Activated CD8-positive, alpha-beta T cell treated with anti-CD3 and anti-CD28 coated beads, Interleukin-2, amount 10 ng/mL, durations not matched to agents 7 days and 5 days (primary cell): ENCODE measurements around the gene PCMTD2. TPM values are rescaled to one million over a fixed set of nuclear protein-coding genes. Genes with fewer than 3 reads are reported as not detected.

Source experiments
- ATAC-seq: fragments of 150-1000 bp; cut with Tn5 transposase; one replicate; pipeline ENCODE4 v1.10.0; 2021; ENCODE audit warnings: moderate library complexity
- CTCF ChIA-PET: fragments of 350-600 bp; sonication (Branson Sonifier 250); formaldehyde crosslinking; loops from one replicate; lab custom pipeline; 2021; ENCODE audit warnings: antibody characterized with exemption; lab: Charles Lee
- POLR2A ChIA-PET: fragments of 350-600 bp; sonication (Branson Sonifier 250); formaldehyde crosslinking; loops from one replicate; lab custom pipeline; 2021; ENCODE audit warnings: antibody characterized with exemption; lab: Charles Lee
- DNase-seq: peaks from one replicate; pipeline ENCODE4 v3.0.0-alpha.2; 2020
- H3K27ac Mint-ChIP-seq: one replicate; pipeline ENCODE4 v1.8.0; 2021; ENCODE audit warnings: mild to moderate bottlenecking, mixed read lengths
- H3K27me3 Mint-ChIP-seq: one replicate; pipeline ENCODE4 v1.8.0; 2021; ENCODE audit warnings: low read depth, mixed read lengths
- H3K36me3 Mint-ChIP-seq: one replicate; pipeline ENCODE4 v1.8.0; 2021; ENCODE audit warnings: low read depth, mixed read lengths
- H3K4me1 Mint-ChIP-seq: one replicate; pipeline ENCODE4 v1.8.0; 2021; ENCODE audit warnings: low read depth, mixed read lengths
- H3K4me3 Mint-ChIP-seq: one replicate; pipeline ENCODE4 v1.8.0; 2021; ENCODE audit warnings: mild to moderate bottlenecking, mixed read lengths
- H3K9me3 Mint-ChIP-seq: one replicate; pipeline ENCODE4 v1.8.0; 2022; ENCODE audit warnings: mixed read lengths; ENCODE audit not compliant: insufficient read depth
- total RNA-seq, 2 experiments: library from RNA; stranded (reverse); gene quantifications; one replicate each; pipeline ENCODE4 v1.2.3, GENCODE V29; 2021

PCMTD2 gene
- total RNA-seq, 2 experiments from 2014 or later = 32.0 to 33.2 TPM

- H3K9me3 Mint-ChIP-seq = no peaks in the 10 kb centered on the region
- ChIA-PET POLR2A (interaction anchor here (0.7 kb wide), 1 partner anchor 13 kb away, joined by 4 read pairs; no protein-coding TSS in a partner anchor), CTCF (interaction anchor here (2.0 kb wide), 1 partner anchor 14 kb away, joined by 5 read pairs; no protein-coding TSS in a partner anchor)
- H3K4me3 Mint-ChIP-seq = no peak overlapping the region
- no peaks in the 10 kb centered on the region for H3K27me3 Mint-ChIP-seq
- no peak for DNase-seq
- no peaks in the 10 kb centered on the region for H3K36me3 Mint-ChIP-seq
- peaks cover 2% of the 10 kb centered on the region for H3K4me1 Mint-ChIP-seq
- no peak overlapping the region for H3K27ac Mint-ChIP-seq
- no peak for ATAC-seq
These were observed 12.6 kb upstream of the PCMTD2 start for GRCh38 chr20:64242797-64243475.

- Mint-ChIP-seq H3K27ac (no peak overlapping the region), H3K9me3 (no peaks in the 10 kb centered on the region), H3K36me3 (no peaks in the 10 kb centered on the region), H3K4me1 (peaks cover 2% of the 10 kb centered on the region), H3K27me3 (no peaks in the 10 kb centered on the region), H3K4me3 (no peak overlapping the region)
- ChIA-PET CTCF (no interaction called here), POLR2A (no interaction called here)
- no peak for ATAC-seq
- DNase-seq = no peak
These were observed 11.2 kb upstream of the PCMTD2 start for GRCh38 chr20:64244281-64244805.

- no peak for ATAC-seq
- peaks cover 3% of the 10 kb centered on the region for H3K27me3 Mint-ChIP-seq
- no peaks in the 10 kb centered on the region for H3K9me3 Mint-ChIP-seq
- POLR2A ChIA-PET = no interaction called here
- H3K36me3 Mint-ChIP-seq = no peaks in the 10 kb centered on the region
- CTCF ChIA-PET = no interaction called here
- DNase-seq = no peak
- H3K4me3 Mint-ChIP-seq = no peak overlapping the region
- H3K4me1 Mint-ChIP-seq = peaks cover 2% of the 10 kb centered on the region
- no peak overlapping the region for H3K27ac Mint-ChIP-seq
These were observed 10.5 kb upstream of the PCMTD2 start for GRCh38 chr20:64244870-64245603.

- no peaks in the 10 kb centered on the region for H3K9me3 Mint-ChIP-seq
- H3K27me3 Mint-ChIP-seq = peaks cover 10% of the 10 kb centered on the region
- ChIA-PET POLR2A (no interaction called here), CTCF (interaction anchor here (2.1 kb wide), 1 partner anchor 11 kb away, joined by 5 read pairs; no protein-coding TSS in a partner anchor)
- no peaks in the 10 kb centered on the region for H3K36me3 Mint-ChIP-seq
- H3K4me1 Mint-ChIP-seq = peaks cover 2% of the 10 kb centered on the region
- ATAC-seq (no peak), DNase-seq (no peak)
- no peak overlapping the region for H3K4me3 Mint-ChIP-seq
- H3K27ac Mint-ChIP-seq = no peak overlapping the region
These were observed 9.6 kb upstream of the PCMTD2 start for GRCh38 chr20:64245746-64246595.

GRCh38 chr20:64246616-64247306 lies 8.8 kb upstream of the PCMTD2 start:
- Mint-ChIP-seq H3K36me3 (no peaks in the 10 kb centered on the region), H3K27me3 (peaks cover 12% of the 10 kb centered on the region), H3K4me3 (no peak overlapping the region), H3K9me3 (no peaks in the 10 kb centered on the region), H3K4me1 (peaks cover 2% of the 10 kb centered on the region), H3K27ac (no peak overlapping the region)
- no peak for ATAC-seq
- no peak for DNase-seq
- POLR2A ChIA-PET = no interaction called here
- CTCF ChIA-PET = interaction anchor here (2.1 kb wide), 1 partner anchor 10 kb away, joined by 5 read pairs; no protein-coding TSS in a partner anchor

GRCh38 chr20:64247307-64247618 lies 8.3 kb upstream of the PCMTD2 start:
- POLR2A ChIA-PET = no interaction called here
- no peak for ATAC-seq
- Mint-ChIP-seq H3K4me3 (no peak overlapping the region), H3K4me1 (peaks cover 2% of the 10 kb centered on the region), H3K27ac (no peak overlapping the region), H3K9me3 (no peaks in the 10 kb centered on the region), H3K36me3 (no peaks in the 10 kb centered on the region), H3K27me3 (peaks cover 12% of the 10 kb centered on the region)
- CTCF ChIA-PET = interaction anchor here (2.1 kb wide), 1 partner anchor 10 kb away, joined by 5 read pairs; no protein-coding TSS in a partner anchor
- DNase-seq = no peak

GRCh38 chr20:64247970-64248841 lies 7.3 kb upstream of the PCMTD2 start:
- no peak for ATAC-seq
- Mint-ChIP-seq H3K36me3 (no peaks in the 10 kb centered on the region), H3K4me3 (no peak overlapping the region), H3K4me1 (peaks cover 2% of the 10 kb centered on the region), H3K9me3 (no peaks in the 10 kb centered on the region), H3K27ac (no peak overlapping the region), H3K27me3 (peaks cover 16% of the 10 kb centered on the region)
- ChIA-PET CTCF (interaction anchor here (2.1 kb wide), 1 partner anchor 9 kb away, joined by 5 read pairs; no protein-coding TSS in a partner anchor), POLR2A (no interaction called here)
- DNase-seq = no peak

GRCh38 chr20:64250027-64250426 lies 5.5 kb upstream of the PCMTD2 start:
- H3K4me1 Mint-ChIP-seq = peaks cover 8% of the 10 kb centered on the region
- no peaks in the 10 kb centered on the region for H3K36me3 Mint-ChIP-seq
- CTCF ChIA-PET = no interaction called here

GRCh38 chr20:64253000-64253383 lies 2.6 kb upstream of the PCMTD2 start:
- no peak for ATAC-seq
- no peak for DNase-seq
- H3K4me1 Mint-ChIP-seq = peaks cover 26% of the 10 kb centered on the region
- ChIA-PET CTCF (no interaction called here), POLR2A (interaction anchor here (1.1 kb wide), 1 partner anchor 170 kb away, joined by 3 read pairs; no protein-coding TSS in a partner anchor)
- no peak overlapping the region for H3K27ac Mint-ChIP-seq
- no peaks in the 10 kb centered on the region for H3K9me3 Mint-ChIP-seq
- H3K36me3 Mint-ChIP-seq = no peaks in the 10 kb centered on the region
- no peak overlapping the region for H3K4me3 Mint-ChIP-seq
- peaks cover 16% of the 10 kb centered on the region for H3K27me3 Mint-ChIP-seq

More at GRCh38 chr20:64250027-64250426, 5.5 kb upstream of the PCMTD2 start:
- no peak overlapping the region for H3K4me3 Mint-ChIP-seq
- peaks cover 16% of the 10 kb centered on the region for H3K27me3 Mint-ChIP-seq
- POLR2A ChIA-PET = no interaction called here
- DNase-seq (no peak), ATAC-seq (no peak)
- H3K27ac Mint-ChIP-seq = no peak overlapping the region
- H3K9me3 Mint-ChIP-seq = no peaks in the 10 kb centered on the region

GRCh38 chr20:64253443-64253842 lies 2.1 kb upstream of the PCMTD2 start:
- H3K27ac Mint-ChIP-seq = no peak overlapping the region
- no peaks in the 10 kb centered on the region for H3K36me3 Mint-ChIP-seq
- ATAC-seq (no peak), DNase-seq (no peak)
- peaks cover 16% of the 10 kb centered on the region for H3K27me3 Mint-ChIP-seq
- CTCF ChIA-PET = interaction anchor here (1.2 kb wide), 1 partner anchor 173 kb away, joined by 3 read pairs; the partner anchor contains the start of genes OPRL1 and RGS19
- POLR2A ChIA-PET = interaction anchor here (1.1 kb wide), 1 partner anchor 170 kb away, joined by 3 read pairs; no protein-coding TSS in a partner anchor
- no peaks in the 10 kb centered on the region for H3K9me3 Mint-ChIP-seq
- peaks cover 27% of the 10 kb centered on the region for H3K4me1 Mint-ChIP-seq
- no peak overlapping the region for H3K4me3 Mint-ChIP-seq
